Activated CD8-positive, alpha-beta memory T cell treated with anti-CD3 and anti-CD28 coated beads, Interleukin-2, amount 50 U/mL, for 1 hour (primary cell): Measurements from ENCODE around the gene PURA.

Experiments
- DNase-seq: peaks from one replicate; pipeline ENCODE4 v3.0.0-alpha.2; 2020; ENCODE audit errors: extremely low read depth

The PURA gene

DNA sequence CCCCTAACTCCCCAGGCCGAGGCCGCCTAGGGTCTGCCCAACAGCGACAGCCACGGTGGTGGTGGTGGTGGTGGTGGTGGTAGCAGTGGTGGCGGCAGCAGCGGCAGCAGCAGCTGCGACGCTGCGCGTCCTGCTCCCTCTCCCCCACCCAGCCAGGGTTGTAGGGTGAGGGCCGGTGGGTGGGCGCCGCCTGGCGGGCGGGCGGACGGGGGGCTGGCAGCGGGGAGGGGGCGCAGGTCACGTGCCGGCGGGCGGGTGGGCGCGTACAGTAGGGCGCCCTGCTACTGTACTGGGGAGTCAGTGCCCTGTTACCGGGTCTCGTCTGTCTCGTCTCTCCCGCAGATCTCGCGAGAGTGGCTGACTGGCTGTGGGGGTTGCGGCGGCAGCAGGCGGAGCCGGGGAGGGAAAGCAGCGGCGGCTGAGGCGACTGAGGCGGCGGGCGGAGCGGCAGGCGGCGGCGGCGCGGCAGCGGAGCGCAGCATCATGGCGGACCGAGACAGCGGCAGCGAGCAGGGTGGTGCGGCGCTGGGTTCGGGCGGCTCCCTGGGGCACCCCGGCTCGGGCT lies at the start of gene PURA:
PURA (plus strand) TSS at position 411 of the 565 bp plus-strand sequence; CDS start at position 484, 73 bp downstream.
- DNase-seq, result peak; percentile 93

DNA sequence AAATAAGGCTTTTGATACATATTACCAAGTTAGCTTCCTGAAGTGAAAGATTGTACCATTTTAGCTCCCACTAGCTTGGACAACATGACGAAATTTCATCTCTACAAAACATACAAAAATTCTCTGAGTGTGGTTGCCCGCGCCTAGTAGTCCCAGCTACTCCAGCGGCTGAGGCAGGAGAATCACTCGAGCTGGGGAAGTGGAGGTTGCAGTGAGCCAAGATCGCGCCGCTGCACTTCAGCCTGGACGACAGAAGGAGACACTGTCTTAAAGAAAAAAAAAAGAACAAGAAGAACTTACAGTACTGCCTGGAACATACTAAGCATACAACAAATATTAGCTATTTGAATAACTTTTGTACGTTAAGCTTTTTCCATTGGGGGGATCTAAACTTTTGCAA lies 41.1 kb upstream of the PURA start:
- DNase-seq, result no peak

DNA sequence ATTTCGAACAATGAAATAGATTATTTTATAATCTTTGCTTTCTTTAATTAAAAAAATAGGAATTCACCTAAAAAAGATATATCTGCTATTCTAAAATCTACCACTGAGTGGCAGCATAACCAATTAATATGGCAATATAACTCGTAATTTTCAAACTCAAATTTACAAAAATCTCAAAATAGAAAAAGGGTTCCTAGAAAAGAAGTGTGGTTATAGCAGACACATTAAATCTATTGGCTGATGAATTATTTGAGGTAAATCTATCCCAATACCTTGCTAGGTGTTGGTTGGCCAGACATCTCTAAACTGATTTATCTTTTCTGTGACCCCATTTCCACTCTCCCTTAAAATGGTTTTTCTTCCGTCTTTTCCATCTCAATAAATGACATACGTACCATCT lies 40.6 kb upstream of the PURA start:
- DNase-seq, result no peak

DNA sequence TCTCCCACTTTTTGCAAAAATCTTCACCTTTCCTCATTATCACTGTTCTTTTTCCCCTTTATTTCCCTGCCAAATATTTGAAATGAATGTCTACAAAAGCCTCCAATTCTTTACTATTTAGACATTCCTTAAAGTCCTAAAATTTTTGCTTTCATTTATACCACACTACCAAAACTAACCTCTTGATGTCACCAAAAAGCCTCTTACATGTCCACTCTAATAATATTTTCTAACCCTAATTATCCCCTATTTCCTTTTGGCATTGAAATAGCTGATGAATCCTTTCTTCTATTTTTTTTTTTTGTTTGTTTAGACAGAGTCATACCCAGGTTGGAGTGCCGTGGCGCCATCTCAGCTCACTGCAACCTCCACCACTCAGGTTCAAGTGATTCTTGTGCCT lies 38.5 kb upstream of the PURA start:
- no peak for DNase-seq

DNA sequence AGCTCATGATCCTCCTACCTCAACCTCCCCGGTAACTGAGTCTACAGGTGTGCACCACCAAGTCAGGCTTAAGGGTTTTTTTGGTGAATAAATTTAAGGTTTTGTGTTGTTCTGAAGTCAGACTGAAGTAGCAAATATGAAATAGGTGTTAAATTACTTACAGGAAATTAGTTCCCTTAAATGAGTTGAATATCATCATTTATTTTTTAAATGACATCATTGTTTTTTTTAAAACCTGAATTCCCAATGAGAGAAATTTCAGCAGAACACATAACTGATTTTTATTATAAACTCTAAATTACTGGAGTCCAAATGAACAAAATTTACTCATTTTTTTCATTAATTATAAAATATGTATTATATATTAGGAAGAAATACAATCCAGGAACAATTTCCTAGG lies 37.8 kb upstream of the PURA start:
- DNase-seq, result no peak

DNA sequence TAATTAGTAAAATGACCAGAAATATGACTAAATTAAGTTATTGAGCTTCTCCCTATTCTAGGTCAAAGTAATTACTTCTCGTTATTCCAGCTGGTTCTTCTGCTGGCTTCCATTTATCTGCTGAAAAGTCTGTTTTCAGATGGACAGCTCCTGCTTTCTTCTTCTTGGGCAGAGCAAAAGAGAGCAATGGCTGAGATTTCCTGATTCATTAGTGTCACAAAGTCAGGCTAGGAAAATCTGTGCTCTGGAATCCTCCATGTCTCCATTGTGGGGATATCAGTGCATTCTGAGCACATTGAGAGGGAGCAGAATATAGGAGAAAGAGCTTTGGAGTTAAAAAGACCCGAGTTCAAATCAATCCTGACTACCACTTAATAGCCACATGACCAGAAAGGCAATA lies 37.1 kb upstream of the PURA start:
- DNase-seq, result no peak

DNA sequence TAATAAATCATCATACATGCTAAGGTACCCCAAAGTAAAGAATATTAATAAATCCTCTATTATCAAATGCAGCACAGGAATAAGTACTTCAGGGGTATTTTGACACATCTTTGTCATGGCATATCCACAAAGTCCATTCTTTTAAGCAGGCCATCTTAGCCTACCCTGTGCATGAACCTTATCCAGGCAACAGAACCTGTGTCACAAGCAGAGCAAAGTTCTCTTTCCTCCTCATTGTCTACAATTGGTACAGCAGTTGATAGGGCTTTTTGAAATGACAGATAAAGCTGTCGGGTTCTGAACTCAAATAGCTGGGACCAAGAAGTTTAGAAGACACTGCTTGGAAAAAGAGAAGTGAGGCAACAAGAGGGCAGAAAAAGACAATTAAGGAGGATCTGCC lies 30.8 kb upstream of the PURA start:
- no peak for DNase-seq

DNA sequence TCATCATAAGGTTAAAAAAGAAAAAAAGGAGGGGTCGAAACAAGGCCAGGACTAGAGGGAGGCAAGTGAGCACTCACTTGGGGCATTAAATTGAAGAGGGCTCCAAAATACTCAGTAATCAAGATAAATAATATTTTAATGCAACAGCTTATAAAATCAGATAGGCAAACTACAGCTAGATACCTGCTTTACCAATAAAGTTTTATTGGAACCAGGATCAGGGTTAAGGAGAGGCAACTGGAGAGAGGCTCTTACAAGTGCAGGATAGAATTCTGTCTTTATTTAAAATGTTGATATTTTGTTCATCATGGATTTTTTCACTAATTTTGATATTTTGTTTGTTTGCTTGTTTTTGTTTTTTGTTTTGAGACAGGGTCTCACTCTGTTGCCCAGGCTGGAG lies 30.3 kb upstream of the PURA start:
- no peak for DNase-seq

DNA sequence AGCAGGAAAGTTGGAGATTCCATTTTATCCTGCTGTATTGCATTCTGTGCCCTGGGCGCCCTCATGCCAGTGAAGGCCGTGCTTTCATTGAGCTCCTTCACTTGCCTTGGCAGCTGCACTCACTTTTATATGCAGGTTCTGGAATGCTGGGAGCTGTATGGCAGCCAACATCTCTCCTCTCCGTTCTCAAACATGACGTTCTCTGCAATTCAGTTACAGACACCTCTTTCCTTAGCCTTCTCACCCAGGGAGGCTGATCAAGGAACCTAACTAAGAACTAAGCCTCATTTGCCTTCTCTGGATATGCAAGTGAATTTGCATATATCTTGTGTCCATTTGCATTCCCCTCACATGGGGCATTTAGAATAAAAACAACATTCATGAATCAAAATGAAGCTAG lies 29.4 kb upstream of the PURA start:
- DNase-seq, result no peak

DNA sequence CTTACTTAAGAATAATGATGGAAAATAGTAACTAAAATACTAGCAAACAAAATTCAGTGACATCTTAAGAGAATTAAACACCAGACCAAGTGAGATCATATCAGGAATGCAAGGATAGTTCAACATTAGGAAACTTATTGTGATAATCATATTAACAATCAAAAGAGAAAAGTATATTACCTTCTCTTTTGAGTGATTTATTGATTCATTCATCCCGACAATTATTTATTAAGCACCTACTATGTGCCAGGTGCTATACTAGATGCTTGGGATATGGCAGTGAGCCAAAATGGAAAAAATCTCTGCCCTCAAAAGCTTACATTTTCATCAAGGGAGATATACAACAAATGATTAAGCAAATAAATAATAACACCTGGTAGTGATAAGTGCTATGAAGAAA lies 23.7 kb upstream of the PURA start:
- DNase-seq, result no peak

DNA sequence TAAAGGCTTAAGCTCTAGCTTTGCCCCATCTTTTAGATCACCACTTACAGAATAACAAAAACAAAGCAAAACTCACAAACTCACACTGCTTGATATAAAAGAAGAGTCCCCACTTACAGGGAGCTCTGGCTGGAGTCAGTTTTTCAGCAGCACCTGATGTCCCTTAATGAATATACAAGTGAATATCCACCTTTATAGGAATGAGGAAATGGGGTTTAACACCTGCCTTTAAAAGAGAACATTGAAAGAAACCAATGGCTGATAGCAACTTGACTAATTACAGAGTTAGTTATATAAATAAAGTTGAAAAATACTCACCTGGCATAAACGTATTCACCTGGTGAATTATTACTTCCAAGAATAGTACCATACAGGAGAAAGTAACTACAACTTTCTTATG lies 20.7 kb upstream of the PURA start:
- DNase-seq, result no peak

DNA sequence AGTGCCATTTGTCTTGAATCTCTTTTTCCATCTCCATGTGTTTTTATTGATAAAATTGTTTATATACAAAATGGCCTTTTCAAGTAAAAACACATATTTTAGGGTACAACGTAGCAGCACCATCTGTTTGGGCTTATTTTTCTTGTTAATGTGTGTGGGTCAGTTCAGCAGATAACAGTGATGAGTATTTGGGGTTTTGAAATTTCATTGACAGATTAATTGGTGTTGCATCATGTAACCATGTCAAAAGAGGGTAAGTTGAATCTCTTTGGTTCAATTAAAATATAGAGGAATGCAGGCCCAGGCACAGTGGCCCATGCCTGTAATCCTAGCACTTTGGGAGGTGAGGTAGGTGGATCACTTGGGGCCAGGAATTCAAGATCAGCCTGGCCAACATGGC lies 20.0 kb upstream of the PURA start:
- DNase-seq, result no peak

DNA sequence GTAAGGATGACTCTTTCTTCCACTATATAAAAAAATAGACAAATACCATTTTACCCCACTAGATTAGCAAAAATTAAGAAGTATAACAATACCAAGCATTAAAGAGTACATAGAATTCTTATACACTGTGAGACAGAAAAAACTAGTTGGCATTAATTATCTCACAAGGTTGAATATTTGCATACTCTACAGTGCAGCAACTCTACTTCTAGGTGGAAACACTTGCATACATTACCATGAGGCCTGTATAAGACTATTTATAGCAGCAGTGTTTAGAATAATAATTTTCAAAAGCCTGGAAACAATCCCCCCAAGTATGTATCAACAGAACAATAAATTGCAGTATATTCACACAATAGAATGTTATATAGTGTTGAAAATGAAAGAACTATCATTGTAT lies 19.0 kb upstream of the PURA start:
- no peak for DNase-seq

DNA sequence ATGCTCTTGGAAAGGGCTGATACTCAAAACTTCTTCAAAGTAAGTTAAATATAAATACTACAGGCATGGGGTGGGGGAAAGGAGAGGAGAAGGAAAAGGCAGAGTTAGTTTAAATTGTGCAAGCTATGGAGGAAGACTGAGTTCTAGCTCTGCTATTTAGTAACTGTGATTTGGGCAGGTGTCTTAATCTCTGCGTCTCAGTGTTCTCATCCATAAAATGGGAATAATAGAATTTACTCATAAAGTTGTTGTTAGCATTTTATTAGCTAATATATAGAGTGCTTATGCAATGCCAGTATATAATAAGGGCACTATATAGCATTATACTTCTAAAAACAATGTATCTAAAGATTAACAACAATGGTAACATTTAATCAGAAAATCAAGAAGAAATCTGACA lies 12.7 kb upstream of the PURA start:
- DNase-seq, result no peak

DNA sequence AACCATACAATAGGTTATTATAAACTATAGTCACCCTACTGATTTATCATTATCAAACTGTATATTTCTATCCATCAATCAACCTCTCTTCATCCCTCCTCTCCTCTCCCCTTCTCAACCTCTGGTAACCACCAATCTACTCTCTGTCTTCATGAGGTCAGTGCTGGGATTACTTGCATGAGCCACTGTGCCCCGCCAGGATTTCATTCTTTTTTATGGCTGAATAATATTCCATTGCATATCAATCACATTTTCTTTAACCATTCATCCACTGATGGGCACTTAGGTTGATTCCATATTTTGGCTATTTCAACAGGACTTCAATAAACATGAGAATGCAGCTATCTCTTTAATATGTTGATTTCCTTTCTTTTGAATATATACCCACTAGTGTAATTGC lies 10.8 kb upstream of the PURA start:
- no peak for DNase-seq

DNA sequence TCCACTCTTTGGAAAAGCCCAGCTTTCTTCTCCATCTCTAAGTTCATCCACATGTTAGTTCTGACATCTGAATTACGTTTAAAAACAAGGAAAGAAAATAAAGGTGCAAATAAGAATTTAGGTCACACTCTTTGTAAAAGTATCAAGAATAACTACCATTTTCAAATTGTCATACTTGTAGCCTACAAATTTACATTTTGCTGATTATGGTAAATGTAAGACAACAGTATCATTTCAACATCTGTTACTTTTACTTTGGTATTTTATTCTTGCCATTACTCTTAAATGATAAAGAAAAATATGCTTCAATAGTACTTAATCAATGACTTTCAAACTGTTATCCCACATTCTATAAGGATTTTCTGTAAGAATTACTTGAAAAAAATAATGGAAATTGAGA lies 9.8 kb upstream of the PURA start:
- DNase-seq, result no peak

DNA sequence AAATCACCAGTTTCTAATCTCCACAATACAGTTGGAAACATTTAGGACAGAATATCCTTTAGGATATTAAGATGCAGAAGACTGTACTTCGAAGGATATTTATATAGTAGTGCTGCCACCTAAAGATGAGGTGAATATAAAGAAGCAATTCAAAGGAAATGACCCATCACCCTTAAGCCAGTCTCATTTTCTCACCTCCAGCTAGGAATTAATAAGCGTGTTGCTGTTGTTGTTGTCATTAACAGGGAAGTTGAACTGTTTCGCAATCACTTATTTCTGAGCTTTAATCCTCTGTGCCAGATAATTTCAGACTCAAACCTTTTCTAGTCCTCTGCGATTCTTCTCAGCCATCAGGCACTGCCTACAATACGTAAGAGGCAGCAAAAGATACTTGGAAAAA lies 7.8 kb upstream of the PURA start:
- DNase-seq, result no peak

DNA sequence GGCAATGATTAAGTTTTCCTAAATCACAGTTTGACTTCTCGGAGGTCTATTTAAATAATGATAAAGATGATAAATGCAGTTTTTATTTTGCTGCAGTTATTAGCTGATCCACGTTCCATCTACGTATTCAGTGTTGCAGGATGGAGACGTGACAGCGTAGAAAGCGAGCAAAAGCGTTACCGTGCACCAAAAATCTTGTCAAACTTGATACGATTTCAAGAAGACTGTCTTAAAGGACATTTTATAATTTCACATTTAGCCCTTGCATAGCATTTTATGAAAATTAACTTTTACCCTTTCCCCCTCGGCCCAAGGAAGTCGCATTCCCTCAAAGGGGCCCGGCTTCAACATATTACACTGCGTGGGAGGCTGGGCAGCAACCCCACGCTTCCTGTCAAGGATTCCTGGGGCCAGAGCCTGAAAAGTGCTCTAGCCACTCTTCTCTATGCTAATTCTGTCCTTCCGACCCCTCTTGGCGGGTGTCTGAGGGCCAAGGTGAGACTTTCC lies 7.1 kb upstream of the PURA start:
- no peak for DNase-seq

DNA sequence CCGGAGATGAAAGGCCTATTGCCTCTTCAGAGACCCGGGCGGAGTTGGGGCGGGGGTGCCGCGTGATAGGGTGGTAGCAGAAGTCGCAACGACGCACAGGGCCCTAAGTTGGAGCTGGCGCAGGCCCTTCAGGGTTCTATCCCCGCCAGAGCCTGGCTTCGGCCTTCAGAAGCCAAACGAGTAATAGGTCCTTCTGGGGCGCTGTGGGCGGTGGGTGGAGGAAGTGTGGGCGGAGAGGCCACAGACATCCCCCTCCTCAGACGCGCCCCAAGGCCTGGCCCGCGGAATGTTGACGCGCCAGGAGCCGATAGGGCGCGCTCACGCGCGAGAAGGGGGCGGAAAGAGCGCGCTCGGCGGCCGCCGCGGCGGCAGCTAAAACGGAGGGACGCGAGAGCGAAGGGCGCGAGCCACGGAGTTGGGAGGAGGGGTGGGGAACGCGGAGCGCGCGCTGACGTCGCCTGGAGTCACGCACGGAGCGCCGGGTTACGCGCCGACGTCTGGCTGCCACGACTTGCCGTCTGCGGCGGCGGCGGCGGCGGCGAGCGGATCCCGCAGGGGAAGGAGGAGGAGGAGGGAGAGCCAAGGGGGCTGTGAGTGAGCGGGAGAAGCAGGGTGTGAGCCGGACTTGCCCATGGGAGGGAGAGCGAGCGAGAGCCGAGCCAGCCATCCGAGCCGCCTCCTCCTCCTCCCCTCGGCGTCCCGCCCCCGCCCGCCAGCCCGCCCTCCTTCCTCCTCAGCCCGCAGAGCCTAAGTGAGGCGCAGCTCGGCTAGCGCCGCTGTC lies 6.4 kb upstream of the PURA start:
- peak; percentile 77 for DNase-seq

DNA sequence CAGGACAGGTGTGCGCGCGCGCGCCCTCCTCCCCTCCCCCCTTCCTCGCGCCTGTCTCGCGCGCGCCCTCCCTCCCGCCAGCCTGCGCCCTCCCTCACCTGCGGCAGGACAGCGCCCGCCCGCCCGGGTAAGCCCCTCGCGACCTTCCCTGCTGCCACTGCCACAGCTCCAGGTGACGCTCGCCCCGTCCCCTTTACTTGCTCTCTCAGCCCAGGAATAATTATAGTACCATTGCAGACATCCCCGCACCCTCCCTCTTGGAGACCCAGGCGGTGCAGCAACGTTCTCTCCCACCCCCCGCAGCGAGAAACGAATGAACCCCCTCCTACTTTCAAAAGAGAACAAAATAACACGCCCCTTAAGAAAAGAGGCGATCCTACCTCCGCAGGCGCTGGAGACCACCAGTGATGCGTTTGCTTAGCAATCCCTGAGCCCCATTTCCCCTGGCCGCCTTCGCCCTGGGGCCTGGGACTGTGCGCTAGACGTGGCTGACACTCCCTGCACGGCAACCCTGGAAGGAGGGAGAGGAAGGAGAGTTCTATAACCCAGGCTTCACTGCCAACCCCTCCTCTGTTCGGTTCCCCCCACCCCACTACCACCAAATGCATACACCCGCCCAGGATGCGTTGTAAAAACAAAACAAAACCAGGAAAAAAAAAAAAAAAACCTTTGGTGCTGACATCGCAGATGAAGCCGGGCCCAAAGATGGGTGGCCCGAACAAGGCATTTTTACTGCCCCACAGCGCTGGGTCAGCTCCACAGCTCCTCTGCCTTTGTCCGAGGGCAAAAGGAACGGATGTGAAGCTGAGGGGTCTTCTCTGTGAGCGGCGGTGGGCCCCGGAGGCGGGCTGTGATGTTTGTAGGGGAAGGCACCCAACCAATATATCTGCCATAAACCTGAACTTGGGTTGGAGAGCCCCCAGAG lies 5.6 kb upstream of the PURA start:
- DNase-seq, result no peak

DNA sequence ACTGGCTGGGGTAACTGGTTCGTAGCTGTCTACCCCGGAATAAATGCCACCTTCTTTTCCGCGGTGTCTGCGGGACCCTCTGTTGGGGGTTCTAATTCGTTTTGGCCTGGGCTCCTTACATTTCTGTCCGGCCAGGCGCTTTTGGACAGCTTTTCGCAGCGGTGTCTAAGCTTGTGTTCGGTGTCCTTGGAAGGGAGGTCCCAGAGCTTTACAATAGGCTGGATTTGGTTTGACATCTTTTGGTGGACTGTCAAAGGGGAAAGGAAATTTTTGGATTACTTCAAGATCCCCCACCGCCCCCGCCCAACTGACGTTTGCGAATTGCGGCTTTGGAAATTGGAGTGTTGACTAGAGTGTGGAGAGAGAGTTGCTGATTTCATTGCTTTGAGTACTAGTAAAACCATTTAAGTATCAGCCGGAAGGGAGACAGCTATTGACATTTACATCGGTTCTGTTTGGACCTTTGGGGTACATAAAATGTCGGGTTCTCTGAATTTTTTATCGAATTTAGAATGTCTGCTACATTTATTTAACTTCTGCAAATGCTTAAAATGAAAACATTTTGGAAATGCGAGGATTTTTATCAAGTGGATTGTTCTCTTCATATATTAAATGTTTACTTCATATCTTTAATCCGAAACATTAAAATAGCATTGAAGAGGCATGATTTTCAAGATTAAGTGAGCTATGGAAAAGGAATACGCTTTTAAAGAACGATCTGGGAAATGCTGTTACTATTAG lies 4.7 kb upstream of the PURA start:
- DNase-seq, result no peak
